Right lobe of liver (tissue), 6 donors: ENCODE results near the gene SLC18A3. TPM values are rescaled to one million over a fixed set of nuclear protein-coding genes. Genes with fewer than 3 reads are reported as not detected.

Experiments
- ATAC-seq, 4 donors: fragments of 200-7000 bp; cut with Tn5 transposase; one replicate each; pipeline ENCODE4 v1.9.1; 2020; ENCODE audit warnings: mild to moderate bottlenecking in 4 of 4, moderate library complexity in 4 of 4
- DNase-seq, 3 donors: peaks; one replicate each; pipeline ENCODE4 v3.0.0-alpha.2; 2020
- H3K27ac ChIP-seq, 3 donors: fragments of 200-600 bp; one replicate each; pipeline ENCODE4 v1.8.0; 2022
- H3K27me3 ChIP-seq, 2 donors: fragments of 200-600 bp; one replicate each; pipeline ENCODE4 v1.8.0; 2022
- H3K36me3 ChIP-seq, 4 donors: fragments of 200-600 bp; sonication (generic) in 1 of 4; one replicate each; pipeline versions ENCODE4 v1.5.1 to v1.8.0; 2017 to 2022; ENCODE audit warnings: control low read depth in 1 of 4
- H3K4me1 ChIP-seq, 4 donors: fragments of 200-600 bp; sonication (generic) in 1 of 4; one replicate each; pipeline versions ENCODE4 v1.5.1 to v1.8.0; 2017 to 2022; ENCODE audit warnings: control low read depth in 1 of 4
- H3K4me3 ChIP-seq, 3 donors: fragments of 200-600 bp; one replicate each; pipeline ENCODE4 v1.8.0; 2022
- H3K9me3 ChIP-seq, 4 donors: fragments of 200-600 bp; sonication (generic) in 1 of 4; one replicate each; pipeline versions ENCODE4 v1.5.1 to v1.8.0; 2017 to 2022; ENCODE audit warnings: control low read depth in 1 of 4
- POLR2A ChIP-seq: fragments of 450-650 bp; IDR thresholded peaks from one replicate; pipeline ENCODE4 v1.6.1; 2017; ENCODE audit warnings: antibody characterized with exemption, mild to moderate bottlenecking
- WGBS: methylation state at CpG from one replicate; pipeline ENCODE4 v1.1.6; 2018; ENCODE audit warnings: low coverage, low lambda C conversion rate; ENCODE audit not compliant: insufficient coverage; ENCODE audit errors: missing lambda C conversion rate; 5-methylcytosine and 5-hydroxymethylcytosine counted together
- intact Hi-C, 2 donors: fragments of 100-400 bp; cut with DNase I; formaldehyde crosslinking; loops; one replicate each; pipeline versions ENCODE4 v1.11.2 to v1.14.1; 2022
- total RNA-seq, 6 experiments: library from RNA; depleted of rRNA in 2 of 6; stranded (reverse); fragments of >200 nt in 2 of 6; fragmentation: NEBNext Ultra II Directional in 3 of 6; extraction: Animal tissue kit (Norgen Biotek cat#: 25700) in 3 of 6; gene quantifications; one replicate each; pipeline versions ENCODE4 v1.1.0 to v1.2.4, GENCODE V29; 2016 to 2023
- TF ChIP-seq, protein P1 (sequence below), 4 donors: fragments of 200-600 bp in 3 of 4; fragments of 450-650 bp in 1 of 4; IDR thresholded peaks; one replicate each; pipeline versions ENCODE4 v1.5.1 to v1.8.0; 2016 to 2022; ENCODE audit warnings: antibody characterized with exemption in 4 of 4, mild to moderate bottlenecking in 2 of 4
- donor health status: DM: no; HTN: yes; CAD: no.
- donor health status: DM: no; HTN: no; CAD: no.
- donor health status: DM: no; HTN: no; CAD: no.
- donor health status: DM: no; HTN: yes; CAD: no.
- donor health status: DM: no; HTN: yes; CAD: no.

Gene SLC18A3
- total RNA-seq, 6 experiments from 2014 or later: not detected

DNA sequence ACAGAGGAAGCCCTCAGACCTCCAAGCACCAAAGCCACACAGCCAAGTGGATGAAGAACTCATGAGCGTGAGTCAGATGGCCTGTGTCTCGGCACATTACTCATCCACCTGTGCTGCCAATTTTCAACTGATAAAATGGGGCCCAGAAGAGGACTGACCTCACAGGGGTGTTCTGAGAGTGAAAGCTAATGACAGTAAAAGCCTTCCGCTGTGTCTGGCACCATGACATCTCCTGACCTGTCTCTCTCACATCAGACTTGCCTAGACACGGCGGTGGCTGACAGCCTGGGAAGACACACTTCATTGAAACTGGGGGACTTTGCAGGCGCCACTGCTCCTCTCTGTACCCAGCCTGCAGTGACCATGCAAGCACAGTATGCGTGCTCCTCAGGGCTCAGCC is 8.3 kb upstream of the SLC18A3 start:
- intact Hi-C loops: no loop called here
- DNase-seq: peak in 1 of 3 donors; percentile 33
- no peaks in the 10 kb centered on the region for H3K9me3 ChIP-seq
- WGBS: 68% methylated on average over 4 of the region's 7 CpGs
- no peak for ATAC-seq
- TF ChIP-seq, protein P1, sequence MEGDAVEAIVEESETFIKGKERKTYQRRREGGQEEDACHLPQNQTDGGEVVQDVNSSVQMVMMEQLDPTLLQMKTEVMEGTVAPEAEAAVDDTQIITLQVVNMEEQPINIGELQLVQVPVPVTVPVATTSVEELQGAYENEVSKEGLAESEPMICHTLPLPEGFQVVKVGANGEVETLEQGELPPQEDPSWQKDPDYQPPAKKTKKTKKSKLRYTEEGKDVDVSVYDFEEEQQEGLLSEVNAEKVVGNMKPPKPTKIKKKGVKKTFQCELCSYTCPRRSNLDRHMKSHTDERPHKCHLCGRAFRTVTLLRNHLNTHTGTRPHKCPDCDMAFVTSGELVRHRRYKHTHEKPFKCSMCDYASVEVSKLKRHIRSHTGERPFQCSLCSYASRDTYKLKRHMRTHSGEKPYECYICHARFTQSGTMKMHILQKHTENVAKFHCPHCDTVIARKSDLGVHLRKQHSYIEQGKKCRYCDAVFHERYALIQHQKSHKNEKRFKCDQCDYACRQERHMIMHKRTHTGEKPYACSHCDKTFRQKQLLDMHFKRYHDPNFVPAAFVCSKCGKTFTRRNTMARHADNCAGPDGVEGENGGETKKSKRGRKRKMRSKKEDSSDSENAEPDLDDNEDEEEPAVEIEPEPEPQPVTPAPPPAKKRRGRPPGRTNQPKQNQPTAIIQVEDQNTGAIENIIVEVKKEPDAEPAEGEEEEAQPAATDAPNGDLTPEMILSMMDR (IDR thresholded peaks at IDR 0.05): no peak
- no peak for TF ChIP-seq POLR2A
- H3K36me3 ChIP-seq: no peaks in the 10 kb centered on the region
- peaks cover 0 to 2% of the 10 kb centered on the region in 2 donors for H3K27me3 ChIP-seq
- no peaks in the 10 kb centered on the region for H3K4me1 ChIP-seq
- no peak overlapping the region for H3K27ac ChIP-seq
- H3K4me3 ChIP-seq: no peak overlapping the region

GRCh38 chr10:49602380-49603023 is 7.6 kb upstream of the SLC18A3 start:
- H3K36me3 ChIP-seq: no peaks in the 10 kb centered on the region
- WGBS: 37% methylated on average over 2 of the region's 2 CpGs
- H3K27me3 ChIP-seq: peaks cover 0 to 6% of the 10 kb centered on the region in 2 donors
- DNase-seq (no peak), ATAC-seq (no peak)
- H3K4me3 ChIP-seq: no peak overlapping the region
- no peaks in the 10 kb centered on the region for H3K4me1 ChIP-seq
- H3K9me3 ChIP-seq: no peaks in the 10 kb centered on the region
- H3K27ac ChIP-seq: no peak overlapping the region
- TF ChIP-seq POLR2A: no peak
- TF ChIP-seq, protein P1 (IDR thresholded peaks at IDR 0.05): no peak
- intact Hi-C loops: no loop called here

DNA sequence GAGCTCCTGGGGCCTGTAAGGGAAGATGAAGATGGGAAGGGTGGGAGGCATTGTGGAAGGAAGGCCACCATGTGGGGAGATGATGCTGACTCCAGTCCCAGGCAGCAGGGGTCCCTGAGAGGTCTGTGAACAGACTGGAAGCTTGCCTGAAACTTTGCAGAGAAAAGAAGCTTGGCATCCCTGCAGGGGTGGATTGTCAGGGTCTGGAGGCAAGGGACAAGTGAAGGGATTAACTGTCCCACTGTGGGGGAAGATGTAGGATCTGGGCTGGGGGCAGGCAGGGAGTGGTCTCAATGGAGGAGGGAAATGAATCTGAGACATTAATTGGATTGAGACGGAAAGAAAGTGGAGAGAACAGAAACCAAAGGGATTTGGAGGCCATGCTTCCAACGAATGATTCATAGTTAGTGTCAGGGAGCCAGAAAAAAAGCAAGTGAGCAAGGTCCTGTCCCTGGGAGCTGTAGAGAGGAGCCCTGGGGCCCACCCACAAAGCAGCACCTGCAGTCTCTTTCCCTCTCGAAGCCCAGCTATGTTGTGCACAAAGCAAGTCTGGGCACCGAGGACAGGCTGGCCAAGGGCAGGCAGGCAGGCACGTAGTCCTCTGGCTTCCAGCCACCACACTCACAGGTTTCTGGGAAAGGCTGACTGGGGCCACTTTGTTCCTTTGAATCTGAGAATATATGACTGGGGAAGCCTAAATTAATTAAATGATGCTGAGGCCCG is 4.7 kb upstream of the SLC18A3 start:
- Histone ChIP-seq H3K4me3 (no peak overlapping the region), H3K27me3 (peaks cover 0 to 21% of the 10 kb centered on the region in 2 donors), H3K36me3 (no peaks in the 10 kb centered on the region), H3K9me3 (no peaks in the 10 kb centered on the region), H3K27ac (no peak overlapping the region), H3K4me1 (peaks cover 0 to under 1% (median 0%) of the 10 kb centered on the region in 4 donors)
- 36% methylated on average over 2 of the region's 6 CpGs for WGBS
- intact Hi-C loops: no loop called here
- DNase-seq (peak in 2 of 3 donors; percentile 27 to 38), ATAC-seq (no peak)
- TF ChIP-seq POLR2A: no peak
- TF ChIP-seq, protein P1 (IDR thresholded peaks at IDR 0.05): no peak

GRCh38 chr10:49605939-49606509 is 4.1 kb upstream of the SLC18A3 start:
- ATAC-seq (no peak), DNase-seq (peak in 2 of 3 donors; percentile 8 to 12)
- Histone ChIP-seq H3K36me3 (no peaks in the 10 kb centered on the region), H3K9me3 (no peaks in the 10 kb centered on the region), H3K27me3 (peaks cover 0 to 27% of the 10 kb centered on the region in 2 donors), H3K4me3 (no peak overlapping the region), H3K27ac (no peak overlapping the region), H3K4me1 (peaks cover 0 to 6% (median 0%) of the 10 kb centered on the region in 4 donors)
- 80% methylated on average over 2 of the region's 3 CpGs for WGBS
- TF ChIP-seq, protein P1 (IDR thresholded peaks at IDR 0.05): no peak
- no peak for TF ChIP-seq POLR2A
- intact Hi-C loops: no loop called here
